Neural progenitor cell (in vitro differentiated cells): ENCODE results near the gene ARPP21.

ENCODE experiments used
- CTCF ChIP-seq: fragments of 200-600 bp; sonication (generic); IDR thresholded peaks from 2 replicates; pipeline ENCODE4 v1.5.1; 2017; ENCODE audit warnings: antibody characterized with exemption, mild to moderate bottlenecking
- EZH2 ChIP-seq: fragments of 200-600 bp; sonication (generic); IDR thresholded peaks from 2 replicates; pipeline ENCODE4 v1.6.1; 2017; ENCODE audit warnings: antibody characterized with exemption, mild to moderate bottlenecking, moderate library complexity
- EZH2phosphoT487 ChIP-seq: fragments of 200-600 bp; sonication (generic); IDR thresholded peaks from 2 replicates; pipeline ENCODE4 v1.6.1; 2017; ENCODE audit warnings: antibody characterized with exemption

GRCh38 chr3:35663471-35663870 lies 24.1 kb downstream of the ARPP21 start:
- TF ChIP-seq CTCF = no peak
- TF ChIP-seq EZH2phosphoT487 = no peak
- TF ChIP-seq EZH2 = no peak
